Fibroblast of lung (primary cell): ENCODE results near the gene CPXM1.

Experiments
- CTCF ChIP-seq, 2 donors: IDR thresholded peaks in 1 of 2; conservative IDR thresholded peaks in 1 of 2; 1 replicate in 1 of 2; 2 replicates in 1 of 2; pipeline ENCODE4 v1.5.1; 2011 to 2012; ENCODE audit warnings: low read length in 2 of 2, control low read depth in 1 of 2, inconsistent platforms in 1 of 2, low read depth in 1 of 2, mild to moderate bottlenecking in 1 of 2
- EZH2 ChIP-seq: IDR thresholded peaks from 2 replicates; pipeline ENCODE4 v1.5.1; 2012; ENCODE audit warnings: low read length, control low read depth, mild to moderate bottlenecking; ENCODE audit errors: missing control alignments

GRCh38 chr20:2817891-2818595, 17.6 kb upstream of the CPXM1 start:
- no peak for TF ChIP-seq CTCF (conservative IDR thresholded peaks at IDR 0.05 in 1 of 2, IDR thresholded peaks at IDR 0.05 in 1 of 2; ENCODE audit: low read depth in 1 of 2, low read length in 2 of 2)
- no peak for TF ChIP-seq EZH2
